Mononuclear cell (primary cell): Measurements from ENCODE around the gene TMPRSS11B. TPM values are rescaled to one million over a fixed set of nuclear protein-coding genes. Genes with fewer than 3 reads are reported as not detected.
"Not testable (repeated sequence)": the region's sequence is repeated elsewhere in the genome, so short reads cannot be mapped to it uniquely, and the experiment has no call there.

Source experiments
- H3K27me3 ChIP-seq: 2 replicates; pipeline ENCODE4 v1.6.0; 2011; ENCODE audit warnings: low read length, control low read depth; ENCODE audit not compliant: insufficient read depth
- H3K4me1 ChIP-seq: 2 replicates; pipeline ENCODE4 v1.5.1; 2011; ENCODE audit warnings: mild to moderate bottlenecking, low read length, control low read depth; ENCODE audit not compliant: insufficient read depth
- H3K4me3 ChIP-seq: 2 replicates; pipeline ENCODE4 v1.5.1; 2011; ENCODE audit warnings: mild to moderate bottlenecking, low read length, moderate library complexity
- H3K9me3 ChIP-seq: 2 replicates; pipeline ENCODE4 v1.5.1; 2011; ENCODE audit warnings: low read depth, mild to moderate bottlenecking, control low read depth, low read length
- total RNA-seq: library from RNA; depleted of rRNA; stranded (reverse); fragments of >200 nt; gene quantifications from one replicate; pipeline ENCODE4 v1.2.3, GENCODE V29; 2012

The TMPRSS11B gene
- total RNA-seq = not detected

- Histone ChIP-seq H3K9me3 (no peaks in the 10 kb centered on the region), H3K4me1 (no peaks in the 10 kb centered on the region), H3K27me3 (no peaks in the 10 kb centered on the region), H3K4me3 (no peak within 1 kb of the TSS)
These were observed at the start of gene TMPRSS11B for GRCh38 chr4:68245594-68245993. Gene TMPRSS11B, minus strand, starts transcription at chr4:68245694. Its CDS starts 136 bp downstream, at chr4:68245558.

- Histone ChIP-seq H3K9me3 (no peaks in the 10 kb centered on the region), H3K27me3 (no peaks in the 10 kb centered on the region), H3K4me1 (no peaks in the 10 kb centered on the region), H3K4me3 (no peak overlapping the region)
These were observed 45.8 kb upstream of the TMPRSS11B start for GRCh38 chr4:68291256-68291655.

GRCh38 chr4:68288393-68288740 lies 42.9 kb upstream of the TMPRSS11B start:
- no peak overlapping the region for H3K4me3 ChIP-seq
- no peaks in the 10 kb centered on the region for H3K4me1 ChIP-seq
- H3K27me3 ChIP-seq = peaks cover 3% of the 10 kb centered on the region
- no peaks in the 10 kb centered on the region for H3K9me3 ChIP-seq

GRCh38 chr4:68287704-68288392 lies 42.4 kb upstream of the TMPRSS11B start:
- no peaks in the 10 kb centered on the region for H3K9me3 ChIP-seq
- no peaks in the 10 kb centered on the region for H3K4me1 ChIP-seq
- H3K27me3 ChIP-seq = peaks cover 3% of the 10 kb centered on the region
- H3K4me3 ChIP-seq = no peak overlapping the region

- Histone ChIP-seq H3K27me3 (peaks cover 3% of the 10 kb centered on the region), H3K4me3 (no peak overlapping the region), H3K9me3 (no peaks in the 10 kb centered on the region), H3K4me1 (no peaks in the 10 kb centered on the region)
These were observed 38.2 kb upstream of the TMPRSS11B start for GRCh38 chr4:68283714-68284113.

- H3K9me3 ChIP-seq = no peaks in the 10 kb centered on the region
- no peaks in the 10 kb centered on the region for H3K4me1 ChIP-seq
- H3K4me3 ChIP-seq = no peak overlapping the region
- H3K27me3 ChIP-seq = peaks cover 3% of the 10 kb centered on the region
These were observed 37.6 kb upstream of the TMPRSS11B start for GRCh38 chr4:68283095-68283494.

- H3K27me3 ChIP-seq, H3K4me1 ChIP-seq, H3K4me3 ChIP-seq, H3K9me3 ChIP-seq: not testable (repeated sequence)
These were observed 36.6 kb upstream of the TMPRSS11B start for GRCh38 chr4:68281796-68282740.

- Histone ChIP-seq H3K4me3 (no peak overlapping the region), H3K9me3 (no peaks in the 10 kb centered on the region), H3K27me3 (no peaks in the 10 kb centered on the region), H3K4me1 (no peaks in the 10 kb centered on the region)
These were observed 32.5 kb upstream of the TMPRSS11B start for GRCh38 chr4:68278029-68278428.

- Histone ChIP-seq H3K4me1 (no peaks in the 10 kb centered on the region), H3K27me3 (no peaks in the 10 kb centered on the region), H3K9me3 (no peaks in the 10 kb centered on the region), H3K4me3 (no peak overlapping the region)
These were observed 32.1 kb upstream of the TMPRSS11B start for GRCh38 chr4:68277627-68278026.

GRCh38 chr4:68272860-68273259 lies 27.4 kb upstream of the TMPRSS11B start:
- no peak overlapping the region for H3K4me3 ChIP-seq
- H3K9me3 ChIP-seq = no peaks in the 10 kb centered on the region
- H3K27me3 ChIP-seq = no peaks in the 10 kb centered on the region
- peaks cover 4% of the 10 kb centered on the region for H3K4me1 ChIP-seq

- H3K4me3 ChIP-seq = no peak overlapping the region
- H3K9me3 ChIP-seq = no peaks in the 10 kb centered on the region
- no peaks in the 10 kb centered on the region for H3K27me3 ChIP-seq
- H3K4me1 ChIP-seq = peaks cover 4% of the 10 kb centered on the region
These were observed 26.9 kb upstream of the TMPRSS11B start for GRCh38 chr4:68272380-68272779.

- Histone ChIP-seq H3K4me3 (no peak overlapping the region), H3K9me3 (no peaks in the 10 kb centered on the region), H3K4me1 (peaks cover 4% of the 10 kb centered on the region), H3K27me3 (no peaks in the 10 kb centered on the region)
These were observed 26.4 kb upstream of the TMPRSS11B start for GRCh38 chr4:68271851-68272357.

GRCh38 chr4:68267433-68267944 lies 22.0 kb upstream of the TMPRSS11B start:
- H3K4me3 ChIP-seq = no peak overlapping the region
- peaks cover 4% of the 10 kb centered on the region for H3K4me1 ChIP-seq
- no peaks in the 10 kb centered on the region for H3K27me3 ChIP-seq
- no peaks in the 10 kb centered on the region for H3K9me3 ChIP-seq

- H3K4me3 ChIP-seq = no peak overlapping the region
- H3K9me3 ChIP-seq = no peaks in the 10 kb centered on the region
- H3K27me3 ChIP-seq = no peaks in the 10 kb centered on the region
- H3K4me1 ChIP-seq = no peaks in the 10 kb centered on the region
These were observed 19.5 kb upstream of the TMPRSS11B start for GRCh38 chr4:68264875-68265565.

- no peaks in the 10 kb centered on the region for H3K27me3 ChIP-seq
- no peaks in the 10 kb centered on the region for H3K9me3 ChIP-seq
- H3K4me1 ChIP-seq = no peaks in the 10 kb centered on the region
- no peak overlapping the region for H3K4me3 ChIP-seq
These were observed 13.7 kb upstream of the TMPRSS11B start for GRCh38 chr4:68259191-68259590.
